GM21447 (cell line): ENCODE results near the gene ATP6V0B.

Source experiments
- ATAC-seq: cut with Tn5 transposase; IDR thresholded peaks from one replicate; pipeline ENCODE4 v1.9.1; 2021; ENCODE audit not compliant: unreplicated experiment

The ATP6V0B gene

GRCh38 chr1:43999455-43999854 is 24.7 kb downstream of the ATP6V0B start:
- ATAC-seq: no peak

- ATAC-seq: no peak
These were observed 25.4 kb downstream of the ATP6V0B start for GRCh38 chr1:44000122-44000665.

GRCh38 chr1:44002165-44002564 is 27.4 kb downstream of the ATP6V0B start:
- ATAC-seq: no peak

GRCh38 chr1:44002606-44003157 is 27.9 kb downstream of the ATP6V0B start:
- no peak for ATAC-seq

- no peak for ATAC-seq
These were observed 33.5 kb downstream of the ATP6V0B start for GRCh38 chr1:44008259-44008658.

- ATAC-seq: no peak
These were observed 36.2 kb downstream of the ATP6V0B start for GRCh38 chr1:44010935-44011471.

GRCh38 chr1:44012404-44012803 is 37.6 kb downstream of the ATP6V0B start:
- no peak for ATAC-seq

- ATAC-seq: no peak
These were observed 38.3 kb downstream of the ATP6V0B start for GRCh38 chr1:44012941-44013609.

- no peak for ATAC-seq
These were observed 39.2 kb downstream of the ATP6V0B start for GRCh38 chr1:44013949-44014348.

GRCh38 chr1:44014365-44015104 is 39.8 kb downstream of the ATP6V0B start:
- no peak for ATAC-seq

GRCh38 chr1:44015206-44015605 is 40.4 kb downstream of the ATP6V0B start:
- no peak for ATAC-seq

GRCh38 chr1:44016041-44016889 is 41.5 kb downstream of the ATP6V0B start:
- ATAC-seq: no peak

- no peak for ATAC-seq
These were observed 42.2 kb downstream of the ATP6V0B start for GRCh38 chr1:44016890-44017400.

- no peak for ATAC-seq
These were observed 44.7 kb downstream of the ATP6V0B start for GRCh38 chr1:44019466-44019948.

GRCh38 chr1:44020464-44020863 is 45.7 kb downstream of the ATP6V0B start:
- ATAC-seq: no peak

- ATAC-seq: no peak
These were observed 46.4 kb downstream of the ATP6V0B start for GRCh38 chr1:44021156-44021555.

- no peak for ATAC-seq
These were observed 47.0 kb downstream of the ATP6V0B start for GRCh38 chr1:44021581-44022321.

- ATAC-seq: no peak
These were observed 49.5 kb downstream of the ATP6V0B start for GRCh38 chr1:44024031-44024902.
